ENCODE data around the gene LRRC40.
"Not testable (repeated sequence)": the region's sequence is repeated elsewhere in the genome, so short reads cannot be mapped to it uniquely, and the experiment has no call there.

LRRC40 gene

DNA sequence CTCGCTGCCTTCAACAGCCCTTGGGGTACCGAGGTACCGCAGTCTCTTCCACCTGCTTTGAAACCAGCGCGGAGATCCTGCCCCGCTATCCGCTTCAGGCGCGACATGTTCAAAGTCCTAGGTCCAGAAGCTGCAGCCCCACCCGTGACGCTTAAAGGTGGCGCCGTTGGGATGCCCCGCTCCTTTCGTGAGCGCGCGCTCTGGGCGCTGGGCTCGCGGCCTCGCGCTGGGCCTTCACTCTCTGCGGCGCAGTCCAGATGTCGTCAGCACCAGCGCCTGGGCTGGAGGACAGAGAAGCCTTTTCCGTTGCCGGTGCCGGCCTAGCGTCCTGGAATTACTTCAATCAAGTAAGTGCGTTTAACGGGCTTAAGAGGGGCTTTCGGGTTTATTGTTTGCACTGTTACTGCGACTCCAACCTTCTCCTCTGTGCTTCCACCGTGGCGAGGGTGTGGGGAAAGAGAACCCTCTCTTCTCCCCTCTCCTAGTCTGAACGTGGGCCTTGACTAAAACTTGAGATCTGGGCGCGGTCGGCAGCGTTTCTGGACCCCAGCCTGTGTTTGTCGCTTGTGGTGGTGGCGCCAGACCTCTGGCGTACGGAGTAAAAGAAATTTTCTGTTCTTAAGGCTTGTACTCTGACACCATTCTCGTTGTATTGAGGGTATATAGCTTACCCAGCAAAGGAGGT lies at the start of gene LRRC40:
Gene LRRC40 (minus strand): TSS at position 146 of the 685 bp plus-strand sequence. CDS start 39 bp downstream, at position 107.
- DNase-seq, result peak; percentile 80 to 91

DNA sequence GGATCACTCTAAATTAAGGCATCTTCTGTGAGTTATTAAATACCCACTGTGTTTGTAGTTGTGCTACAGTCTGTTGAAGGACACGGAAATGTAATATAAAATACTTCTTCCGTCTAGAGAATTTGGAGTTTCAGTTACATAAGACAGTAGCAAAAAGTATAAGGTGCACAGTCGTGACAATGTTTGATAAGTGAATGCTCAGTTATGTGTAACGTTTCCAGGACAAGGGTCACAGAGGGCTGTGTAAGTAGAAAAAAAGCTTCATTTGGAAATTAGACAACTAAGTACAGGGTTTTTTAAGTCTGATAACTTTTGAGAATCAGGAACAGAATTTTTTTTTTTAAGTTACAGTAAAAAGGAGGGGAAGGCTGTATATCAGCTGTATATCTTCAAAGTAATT lies 43.4 kb upstream of the LRRC40 start:
- DNase-seq, result no peak

DNA sequence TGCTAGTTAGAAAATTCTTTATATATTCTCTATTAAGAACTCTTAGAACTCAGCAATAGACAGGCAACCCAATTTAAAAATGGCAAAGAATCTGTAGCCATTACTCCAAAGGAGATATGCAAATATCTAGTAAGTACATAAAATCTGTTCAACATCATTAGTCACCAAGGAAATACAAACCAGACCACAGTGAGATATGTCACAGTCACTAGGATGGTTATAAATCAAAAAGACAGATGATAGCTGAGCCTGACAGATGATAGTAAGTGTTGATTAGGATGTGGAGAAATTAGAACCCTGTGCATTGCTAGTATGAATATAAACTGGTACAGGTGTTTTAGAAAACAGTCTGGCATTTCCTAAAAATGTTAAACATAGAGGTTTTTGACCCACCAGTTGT lies 42.4 kb upstream of the LRRC40 start:
- DNase-seq, result no peak

DNA sequence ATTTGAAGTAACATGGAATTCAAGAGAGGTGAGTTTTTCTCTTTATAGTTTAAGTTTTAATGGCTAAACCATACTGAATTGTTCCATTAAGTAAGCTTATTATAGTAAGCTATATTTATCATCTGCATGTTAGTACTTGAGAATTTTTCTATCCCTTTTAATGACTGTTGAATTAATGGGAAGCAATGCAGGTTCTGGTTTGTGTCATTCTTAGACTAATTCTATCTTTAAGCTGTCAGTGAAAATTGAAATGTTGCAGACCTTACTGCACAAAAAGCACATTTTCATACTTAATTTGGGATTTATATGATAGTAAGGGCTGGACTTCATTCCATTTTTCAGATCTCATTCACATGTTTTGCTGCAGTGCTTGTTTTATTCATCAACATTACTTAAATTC lies 41.7 kb upstream of the LRRC40 start:
- DNase-seq, result no peak

DNA sequence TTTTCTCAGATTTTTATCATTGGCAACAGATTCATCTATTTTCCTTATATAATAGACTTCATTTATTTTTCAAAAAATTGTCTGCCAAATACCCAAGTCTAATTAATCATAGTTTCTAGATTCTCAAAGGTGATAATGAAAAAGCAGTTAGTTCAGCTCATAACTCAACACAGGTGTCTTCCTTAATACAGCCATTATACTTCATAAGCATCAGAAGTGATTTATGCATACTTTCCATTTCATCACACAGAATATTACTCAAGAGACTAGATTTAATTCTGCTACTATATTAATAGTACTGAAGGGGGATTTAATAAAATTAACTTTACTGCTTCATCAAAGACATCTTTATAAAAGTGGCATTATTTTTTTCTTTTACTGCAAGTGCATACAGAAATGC lies 34.6 kb upstream of the LRRC40 start:
- no peak for DNase-seq

DNA sequence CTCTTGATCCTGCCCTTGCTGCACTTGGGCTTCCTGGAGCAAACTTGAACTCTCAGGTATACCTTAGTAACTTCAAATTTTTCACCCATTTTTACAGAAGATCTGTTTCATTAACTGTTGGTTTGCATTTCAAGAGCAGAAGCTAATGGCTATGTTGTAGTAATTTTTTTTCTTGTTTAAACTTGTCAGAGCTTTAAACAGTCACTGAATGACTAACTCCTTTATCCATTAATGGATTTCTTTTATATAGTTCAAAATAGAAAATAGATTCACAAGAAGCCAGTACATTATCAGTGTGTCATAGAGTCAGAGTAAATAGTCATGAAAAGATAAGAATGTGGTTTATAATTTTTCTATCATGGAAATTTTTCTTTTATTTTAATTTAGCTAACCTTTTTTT lies 29.4 kb upstream of the LRRC40 start:
- no peak for DNase-seq

DNA sequence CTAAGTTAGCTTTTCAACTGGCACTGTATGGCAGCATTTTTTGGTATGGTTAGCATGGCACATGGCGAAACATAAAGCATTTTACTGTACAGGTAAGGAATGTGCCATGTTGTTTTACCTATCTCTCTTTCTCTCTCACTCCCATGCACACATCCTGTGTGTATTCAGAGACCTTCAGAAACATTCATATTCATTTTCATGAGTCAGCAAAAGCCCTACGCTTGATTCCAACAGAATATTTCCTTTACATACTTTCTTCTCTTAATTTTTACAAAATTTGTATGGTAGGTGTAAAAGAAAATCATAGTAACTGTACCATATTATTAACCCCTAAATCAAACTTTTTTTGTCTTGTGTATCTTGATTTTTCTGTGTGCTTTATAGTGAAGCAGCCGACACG lies 26.1 kb upstream of the LRRC40 start:
- no peak for DNase-seq

DNA sequence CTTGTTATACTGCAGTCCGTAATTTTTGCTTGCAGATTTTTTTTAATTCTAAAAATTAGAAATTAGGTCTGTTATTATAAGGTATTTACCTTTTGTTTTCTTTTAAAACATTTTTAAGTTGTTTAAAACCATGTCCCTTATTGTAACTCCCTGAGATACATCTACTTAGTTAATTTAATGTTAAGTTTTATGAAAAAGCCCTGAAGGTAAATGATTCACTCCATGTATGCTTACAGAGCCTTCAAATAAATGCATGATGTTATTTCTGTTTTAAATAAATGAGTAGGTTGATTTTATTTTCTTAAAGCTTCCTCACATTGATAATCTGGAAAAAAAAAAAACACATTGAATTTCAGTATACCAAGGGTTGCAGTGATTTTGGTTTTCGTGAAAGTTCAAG lies 23.3 kb upstream of the LRRC40 start:
- no peak for DNase-seq

DNA sequence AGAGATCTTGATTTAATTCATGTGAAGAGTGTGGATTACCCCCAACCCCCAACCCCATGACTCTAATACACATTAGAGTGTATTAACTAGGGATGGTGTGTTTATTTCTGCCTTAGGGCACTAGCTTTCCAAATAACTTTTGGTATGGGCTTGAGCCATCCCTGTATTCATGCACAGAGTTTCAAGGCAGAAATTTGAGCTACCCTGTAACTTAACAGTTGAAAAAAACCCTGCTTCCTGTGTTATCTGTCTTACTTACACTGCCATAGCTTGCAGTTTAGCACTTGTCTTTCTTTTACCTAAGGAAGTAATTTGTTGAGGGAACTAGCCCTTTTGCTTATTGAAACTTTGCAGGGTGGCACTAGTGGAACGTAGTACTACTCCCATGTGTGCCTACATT lies 22.1 kb upstream of the LRRC40 start:
- peak in 1 of 2 experiments; percentile 5 for DNase-seq

DNA sequence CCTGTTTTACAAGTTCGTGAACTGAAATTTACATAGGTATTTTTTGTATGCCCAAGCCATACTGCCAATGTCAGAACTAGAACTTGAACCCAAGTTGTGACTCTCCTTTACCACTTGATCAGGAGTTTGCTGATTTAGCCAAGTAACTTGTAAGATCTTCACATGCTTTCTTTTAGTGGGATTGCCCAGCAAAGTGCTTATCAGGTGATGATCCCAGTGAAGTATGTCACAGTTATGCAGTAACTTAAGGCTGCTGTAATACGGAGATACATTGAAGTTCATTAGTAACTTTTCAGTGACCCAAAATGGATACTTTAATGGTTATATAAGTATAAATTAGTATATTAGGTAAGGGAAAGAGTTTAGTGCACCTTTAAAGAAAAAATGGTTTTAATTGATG lies 19.6 kb upstream of the LRRC40 start:
- no peak for DNase-seq

DNA sequence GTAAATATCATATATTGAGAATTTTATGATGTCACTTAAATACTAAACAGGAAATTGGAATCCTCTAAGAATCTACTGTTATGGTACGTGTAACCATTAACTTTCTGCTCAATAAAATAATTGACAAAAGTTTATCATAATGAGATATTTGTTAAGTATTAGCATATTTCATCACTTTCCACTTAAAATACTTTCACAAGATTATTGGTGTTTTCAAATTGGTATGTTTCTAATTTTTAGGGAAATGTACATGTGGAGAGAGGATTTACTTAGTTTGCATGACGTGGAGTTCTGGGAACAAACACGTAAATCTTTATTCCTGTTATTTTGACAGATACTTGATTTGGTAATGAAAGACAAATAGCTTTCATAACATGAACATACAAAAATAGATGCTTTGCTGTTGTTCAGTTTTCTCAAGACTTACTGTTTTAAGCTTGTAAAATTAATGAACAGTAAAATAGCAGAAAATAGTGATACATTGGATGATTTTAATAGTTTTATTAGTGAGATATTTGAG lies 17.4 kb upstream of the LRRC40 start:
- DNase-seq, result no peak

DNA sequence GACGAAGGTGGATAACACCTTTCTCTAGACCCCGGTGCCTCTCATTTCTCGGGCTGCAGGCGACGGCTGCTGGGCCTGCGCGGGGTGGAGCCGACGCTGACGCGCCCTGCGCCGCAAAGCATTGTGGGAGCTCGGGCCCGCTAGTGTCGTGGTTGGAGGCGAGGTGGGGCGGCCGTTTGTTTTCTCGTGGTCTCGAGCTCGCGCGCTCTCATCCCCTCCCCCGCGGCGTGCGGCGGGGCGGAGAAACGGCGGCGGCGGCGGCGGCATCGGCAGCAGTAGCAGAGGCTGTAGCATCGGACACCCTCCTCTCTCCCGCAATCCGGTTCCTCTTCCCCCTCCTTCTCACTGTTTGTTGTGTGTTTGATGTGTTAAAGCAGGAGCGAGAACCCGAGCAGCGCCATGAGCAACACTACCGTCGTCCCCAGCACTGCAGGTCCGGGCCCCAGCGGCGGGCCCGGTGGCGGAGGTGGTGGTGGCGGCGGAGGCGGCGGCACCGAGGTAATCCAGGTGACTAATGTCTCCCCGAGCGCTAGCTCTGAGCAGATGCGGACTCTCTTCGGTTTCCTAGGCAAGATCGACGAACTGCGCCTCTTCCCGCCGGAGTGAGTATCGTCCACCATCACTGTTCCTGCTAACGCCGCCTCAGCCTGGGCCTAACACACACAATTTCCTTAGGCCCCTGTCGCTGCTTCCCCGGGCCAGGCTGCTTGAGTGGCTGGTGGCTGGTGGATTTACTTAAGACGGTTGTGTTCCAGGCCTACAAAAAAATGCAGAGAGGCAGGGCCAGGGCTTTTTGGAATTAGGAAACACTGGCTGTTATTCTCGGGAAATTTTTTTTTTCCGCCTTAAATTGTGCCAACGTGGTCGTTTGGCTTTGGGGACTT lies 16.1 kb upstream of the LRRC40 start, which contains the start of gene SRSF11:
Gene SRSF11 (plus strand): TSS at position 143 of the 884 bp plus-strand sequence. CDS start 257 bp downstream, at position 400.
- peak; percentile 89 for DNase-seq

DNA sequence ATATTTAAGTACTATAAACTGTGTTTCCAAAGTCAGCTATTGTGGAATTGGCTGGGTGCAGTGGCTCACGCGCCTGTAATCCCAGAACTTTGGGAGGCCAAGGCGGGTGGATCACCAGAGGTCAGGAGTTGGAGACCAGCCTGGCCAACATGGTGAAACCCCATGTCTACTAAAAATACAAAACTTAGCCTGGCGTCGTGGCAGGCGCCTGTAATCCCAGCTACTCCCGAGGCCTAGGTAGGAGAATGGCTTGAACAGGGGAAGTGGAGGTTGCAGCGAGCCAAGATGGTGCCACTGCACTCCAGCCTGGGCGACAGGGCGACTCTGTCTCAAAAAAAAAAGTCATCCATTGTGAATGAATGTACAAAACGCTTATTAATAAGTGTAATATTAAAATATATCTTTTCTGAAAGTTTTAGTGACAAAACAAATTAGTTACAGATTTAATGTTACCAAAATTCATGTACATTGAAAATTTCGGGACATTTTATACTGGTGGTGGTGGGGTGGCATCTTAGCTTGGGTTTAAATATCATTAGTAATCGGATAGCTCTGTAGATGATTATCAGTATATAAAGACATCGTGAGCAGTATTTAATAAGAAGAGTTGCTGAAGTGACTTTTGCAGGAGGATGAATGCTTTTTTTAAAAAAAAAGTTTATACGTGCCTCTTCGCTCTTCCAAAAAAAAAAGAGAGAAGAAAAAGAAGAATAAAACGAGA lies 15.3 kb upstream of the LRRC40 start:
- no peak for DNase-seq

DNA sequence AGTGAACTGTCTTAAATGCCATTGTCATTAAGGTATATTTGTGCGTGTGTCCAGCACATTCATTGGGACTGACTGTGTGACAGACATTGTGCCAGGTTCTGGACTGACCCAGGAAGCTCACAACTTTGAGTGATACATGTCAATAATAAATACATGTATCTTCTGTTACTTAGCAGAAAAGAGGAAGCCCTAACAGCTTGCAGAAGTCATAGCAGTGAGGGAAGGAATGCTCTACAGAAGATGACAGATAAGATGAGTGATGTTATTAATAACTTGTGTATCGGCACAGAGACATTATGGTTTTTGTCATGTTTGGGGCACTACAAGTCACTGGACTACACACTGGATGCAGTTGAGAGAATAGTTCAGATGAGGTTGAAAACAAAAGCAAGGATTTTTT lies 14.6 kb upstream of the LRRC40 start:
- no peak for DNase-seq

DNA sequence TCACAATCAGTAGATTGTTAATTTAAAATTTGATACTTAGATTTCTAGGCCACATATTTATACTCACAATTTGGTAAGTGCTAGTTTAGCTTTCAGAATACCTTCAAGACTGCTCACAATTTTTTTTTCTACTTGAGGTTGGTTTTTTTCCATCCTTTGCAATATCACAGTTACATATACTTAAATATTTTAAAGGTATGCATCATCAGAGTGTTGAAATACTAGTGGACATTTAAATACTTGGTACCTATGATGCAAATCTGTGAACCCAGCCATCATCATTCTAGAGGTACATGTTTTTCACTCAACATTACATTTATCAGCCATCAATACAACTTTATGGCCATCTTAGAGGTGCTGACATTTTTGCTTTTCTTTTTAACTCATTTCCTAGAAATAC lies 6.2 kb upstream of the LRRC40 start:
- DNase-seq, result no peak

DNA sequence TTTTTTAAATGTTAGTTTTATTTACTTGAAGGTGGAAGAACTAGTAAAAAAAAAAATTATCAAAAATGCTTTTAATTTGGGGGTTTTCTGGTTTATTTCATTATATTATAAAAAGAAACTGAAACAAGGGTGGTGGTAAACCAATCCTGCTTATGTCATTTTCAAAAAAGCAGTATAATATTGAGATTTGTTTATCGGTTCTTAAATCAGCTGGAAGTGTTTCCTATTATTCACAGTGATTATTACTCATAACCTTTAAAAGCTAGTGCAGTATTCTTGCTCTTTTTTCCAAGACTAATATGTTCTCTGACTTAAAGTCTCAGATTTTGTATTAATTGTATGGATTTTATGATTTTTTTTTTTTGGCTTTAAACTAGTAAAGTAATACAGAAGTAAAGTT lies 5.4 kb upstream of the LRRC40 start:
- DNase-seq, result no peak

DNA sequence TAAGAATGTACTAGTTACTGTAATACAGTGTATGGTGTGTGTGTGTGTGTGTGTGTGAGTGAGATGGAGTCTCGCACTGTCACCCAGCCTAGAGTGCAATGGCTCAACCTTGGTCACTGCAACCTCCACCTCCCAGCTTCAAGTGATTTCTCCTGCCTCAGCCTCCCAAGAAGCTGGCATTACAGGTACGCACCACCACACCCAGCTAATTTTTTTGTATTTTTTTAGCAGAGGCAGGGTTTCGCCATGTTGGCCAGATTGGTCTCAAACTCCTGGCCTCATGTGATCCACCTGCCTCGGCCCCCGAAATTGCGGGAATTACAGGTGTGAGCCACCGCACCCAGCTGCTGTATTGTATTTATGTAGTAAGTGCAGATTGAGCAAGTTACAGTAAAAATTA lies 2.9 kb upstream of the LRRC40 start:
- DNase-seq, result no peak

DNA sequence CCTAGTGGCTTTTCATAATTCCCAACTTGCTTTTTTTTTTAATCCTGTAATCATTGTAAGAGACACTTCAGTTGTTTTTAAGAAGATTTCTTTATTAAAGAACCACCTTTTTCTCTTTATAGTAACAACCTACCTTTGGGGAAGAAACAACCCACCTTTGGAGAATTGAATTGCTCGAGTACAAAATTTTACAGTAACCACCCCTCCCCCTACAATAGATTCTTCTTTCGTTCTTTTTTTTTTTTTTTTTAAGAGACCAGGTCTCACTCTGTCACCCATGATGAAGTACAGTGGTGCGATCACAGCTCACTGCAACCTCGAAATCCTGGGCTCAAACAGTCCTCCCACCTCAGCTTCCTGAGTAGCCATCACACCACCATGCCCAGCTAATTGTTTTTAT lies 2.1 kb upstream of the LRRC40 start:
- no peak for DNase-seq

DNA sequence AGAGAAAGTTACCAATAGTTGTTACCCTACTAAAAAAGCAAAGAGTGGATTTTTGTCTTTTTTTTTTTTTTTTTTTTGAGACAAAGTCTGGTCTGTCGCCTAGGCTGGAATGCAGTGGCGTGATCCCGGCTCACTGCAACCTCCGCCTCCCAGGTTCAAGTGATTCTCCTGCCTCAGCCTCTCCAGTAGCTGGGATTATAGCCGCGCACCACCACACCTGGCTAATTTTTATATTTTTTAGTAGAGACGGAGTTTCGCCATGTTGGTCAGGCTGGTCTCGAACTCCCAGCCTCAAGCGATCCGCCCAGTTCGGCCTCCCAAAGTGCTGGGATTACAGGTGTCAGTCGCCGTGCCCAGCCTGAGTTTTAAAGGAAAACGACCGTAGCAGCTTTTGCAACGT lies 1.5 kb upstream of the LRRC40 start:
- DNase-seq, result not testable (repeated sequence)

DNA sequence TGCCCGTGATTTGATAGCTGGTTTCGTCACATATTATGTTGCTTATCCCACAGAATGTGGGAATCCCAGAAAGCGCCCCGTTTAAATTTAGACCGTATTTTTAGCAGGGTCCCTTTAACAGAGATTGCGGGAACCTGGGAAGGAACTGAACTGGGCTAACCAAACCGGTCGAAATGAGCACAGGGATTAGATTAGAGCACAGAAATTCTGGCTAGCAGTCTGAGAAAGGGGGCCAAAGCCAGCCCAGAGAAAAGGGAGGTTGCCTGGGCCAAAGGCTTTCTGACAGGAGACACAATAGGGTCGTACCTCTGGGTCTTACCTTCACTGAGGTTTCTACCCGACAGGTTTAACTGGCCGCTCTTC lies 327 bp downstream of the LRRC40 start:
- DNase-seq, result no peak

DNA sequence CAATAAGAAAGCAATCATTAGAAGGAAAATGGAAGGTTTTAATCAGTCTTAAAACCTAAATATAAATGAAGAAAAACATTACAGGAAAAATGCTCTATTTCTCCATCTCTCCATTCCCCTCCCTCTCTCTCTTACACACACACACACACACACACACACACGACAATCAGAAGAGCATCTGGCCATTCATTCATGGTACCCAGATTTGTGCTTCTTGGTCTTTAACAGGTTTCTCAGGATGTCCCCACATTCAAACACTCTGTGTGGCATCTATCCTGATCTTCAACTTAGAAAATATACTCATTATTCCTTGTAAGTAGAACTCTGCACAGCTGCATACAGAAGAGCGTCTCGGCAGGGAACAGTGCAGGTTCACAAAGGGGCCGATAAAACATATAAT lies 779 bp downstream of the LRRC40 start:
- peak in 1 of 2 experiments; percentile 6 for DNase-seq

DNA sequence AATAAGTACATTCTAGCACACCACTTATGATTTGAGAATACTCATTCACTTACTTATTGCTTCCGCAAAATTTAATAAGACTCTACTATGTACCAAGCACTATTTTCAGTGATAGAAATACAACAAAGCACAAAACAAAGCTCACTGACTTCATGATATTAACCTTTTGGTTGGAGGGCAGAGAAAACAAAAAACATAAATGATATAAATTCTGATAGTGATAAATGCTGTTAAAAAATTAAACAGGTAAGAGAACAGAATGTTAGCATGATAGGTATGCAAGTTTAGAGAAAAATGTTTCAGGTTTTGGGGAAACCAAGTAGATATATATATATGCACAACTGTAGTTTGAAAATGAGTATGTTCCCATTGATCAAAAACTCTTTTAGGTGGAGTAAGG lies 1.2 kb downstream of the LRRC40 start:
- no peak for DNase-seq

DNA sequence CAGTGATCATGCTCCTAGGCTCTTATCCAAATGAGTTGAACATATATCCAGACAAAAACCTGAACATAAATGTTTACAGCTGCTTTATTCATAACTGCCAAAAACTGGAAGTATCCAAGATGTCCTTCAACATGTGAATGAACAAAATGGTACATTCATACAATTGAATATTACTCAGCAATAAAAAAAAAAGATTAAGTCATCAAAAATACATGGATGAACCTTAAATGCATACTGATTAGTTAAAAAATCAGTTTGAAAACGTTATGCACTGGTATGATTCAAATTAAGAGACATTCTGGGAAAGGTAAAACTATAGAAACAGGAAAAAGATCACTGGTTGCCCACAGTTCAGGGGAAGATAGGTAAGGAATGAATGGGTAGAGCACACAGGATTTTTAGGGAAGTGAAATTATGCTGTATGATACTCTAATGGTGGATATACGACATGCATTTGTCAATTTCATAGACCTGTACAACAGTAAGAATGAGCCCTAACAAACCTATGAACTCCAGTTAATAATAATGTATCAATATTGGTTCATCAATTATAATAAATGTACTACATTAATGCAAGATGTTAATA lies 3.1 kb downstream of the LRRC40 start:
- DNase-seq, result no peak

All from NCI-H524 (cell line).